HepG2 (cell line): Measurements from ENCODE around the gene PPP3CB. TPM values are rescaled to one million over a fixed set of nuclear protein-coding genes. Genes with fewer than 3 reads are reported as not detected.

Source experiments
- ELF1 ChIP-seq: sonication (generic); formaldehyde crosslinking; IDR thresholded peaks from 2 replicates; pipeline ENCODE4 v1.4.0; 2020; ENCODE audit warnings: missing genetic modification reagents
- EP300 ChIP-seq, 3 experiments: sonication (generic) in 1 of 3; formaldehyde crosslinking in 1 of 3; IDR thresholded peaks; 2 replicates each; pipeline versions ENCODE4 v1.5.1 to v1.6.1; 2011 to 2020; ENCODE audit warnings: low read depth in 2 of 3, low read length in 2 of 3, borderline replicate concordance in 1 of 3, improper control_type of control experiment in 1 of 3, mild to moderate bottlenecking in 1 of 3, missing genetic modification reagents in 1 of 3, moderate library complexity in 1 of 3
- NR2F2 ChIP-seq: IDR thresholded peaks from 2 replicates; pipeline ENCODE4 v1.6.1; 2012; ENCODE audit warnings: low read depth, inconsistent platforms, borderline replicate concordance
- TCF12 ChIP-seq, 2 experiments: fragments of 450-650 bp in 1 of 2; sonication (generic) in 1 of 2; formaldehyde crosslinking in 1 of 2; IDR thresholded peaks; 2 replicates each; pipeline versions ENCODE4 v1.6.1 to v1.8.0; 2017 to 2022; ENCODE audit warnings: antibody characterized with exemption in 1 of 2, mild to moderate bottlenecking in 1 of 2, missing genetic modification reagents in 1 of 2, moderate library complexity in 1 of 2
- ZBTB42 ChIP-seq: sonication (generic); formaldehyde crosslinking; IDR thresholded peaks from 2 replicates; pipeline ENCODE4 v1.5.0; 2020; ENCODE audit warnings: mild to moderate bottlenecking, missing genetic modification reagents
- ZFP36L1 ChIP-seq: sonication (generic); formaldehyde crosslinking; IDR thresholded peaks from 2 replicates; pipeline ENCODE4 v1.8.0; 2022; ENCODE audit warnings: mild to moderate bottlenecking, missing genetic modification reagents, moderate library complexity
- ZNF547 ChIP-seq: sonication (generic); formaldehyde crosslinking; IDR thresholded peaks from 2 replicates; pipeline ENCODE4 v1.5.1; 2020; ENCODE audit warnings: mild to moderate bottlenecking, missing genetic modification reagents
- polyA plus RNA-seq, 8 experiments: library from polyadenylated mRNA; depleted of rRNA in 3 of 8; stranded (reverse) in 7 of 8; unstranded in 1 of 8; fragments of >200 nt; fragmentation: Illumina TruSeq in 4 of 8; extraction: Trizol in 4 of 8; gene quantifications; 2 replicates each; pipeline versions ENCODE4 v1.2.1 to v1.2.3, GENCODE V29; 2011 to 2016; ENCODE audit warnings: low read depth in 4 of 8, missing spikeins in 1 of 8, mixed read lengths in 1 of 8; ENCODE audit not compliant: insufficient read depth in 1 of 8
- total RNA-seq, 5 experiments: library from RNA; depleted of rRNA; stranded (reverse); fragments of >200 nt; fragmentation: Illumina TruSeq; extraction: Trizol; gene quantifications; 2 replicates each; pipeline ENCODE4 v1.2.3, GENCODE V29; 2016; ENCODE audit warnings: low read depth in 1 of 5
- TF ChIP-seq, protein P1 (sequence below), 2 experiments: sonication (generic) in 1 of 2; formaldehyde crosslinking in 1 of 2; IDR thresholded peaks; 2 replicates each; pipeline versions ENCODE4 v1.4.0 to v1.6.1; 2016 to 2020; ENCODE audit warnings: borderline replicate concordance in 1 of 2, low read depth in 1 of 2, mild to moderate bottlenecking in 1 of 2, missing genetic modification reagents in 1 of 2
- TF ChIP-seq, protein P2 (sequence below): sonication (generic); formaldehyde crosslinking; IDR thresholded peaks from 2 replicates; pipeline ENCODE4 v1.8.1; 2023; ENCODE audit warnings: mild to moderate bottlenecking, inconsistent platforms, moderate library complexity, missing genetic modification reagents, borderline replicate concordance
- TF ChIP-seq, protein P3 (sequence below): sonication (generic); formaldehyde crosslinking; IDR thresholded peaks from 2 replicates; pipeline ENCODE4 v1.4.0; 2020; ENCODE audit warnings: mild to moderate bottlenecking, missing genetic modification reagents
- TF ChIP-seq, protein P4 (sequence below): sonication (generic); formaldehyde crosslinking; IDR thresholded peaks from 2 replicates; pipeline ENCODE4 v1.4.0; 2020; ENCODE audit warnings: mild to moderate bottlenecking, missing genetic modification reagents

PPP3CB gene
- total and polyA plus RNA-seq, 2 of the 13 experiments (the other 11 are each of a cell fraction or from before 2014, with no cell fraction given), result 8.7 to 11.4 TPM

DNA sequence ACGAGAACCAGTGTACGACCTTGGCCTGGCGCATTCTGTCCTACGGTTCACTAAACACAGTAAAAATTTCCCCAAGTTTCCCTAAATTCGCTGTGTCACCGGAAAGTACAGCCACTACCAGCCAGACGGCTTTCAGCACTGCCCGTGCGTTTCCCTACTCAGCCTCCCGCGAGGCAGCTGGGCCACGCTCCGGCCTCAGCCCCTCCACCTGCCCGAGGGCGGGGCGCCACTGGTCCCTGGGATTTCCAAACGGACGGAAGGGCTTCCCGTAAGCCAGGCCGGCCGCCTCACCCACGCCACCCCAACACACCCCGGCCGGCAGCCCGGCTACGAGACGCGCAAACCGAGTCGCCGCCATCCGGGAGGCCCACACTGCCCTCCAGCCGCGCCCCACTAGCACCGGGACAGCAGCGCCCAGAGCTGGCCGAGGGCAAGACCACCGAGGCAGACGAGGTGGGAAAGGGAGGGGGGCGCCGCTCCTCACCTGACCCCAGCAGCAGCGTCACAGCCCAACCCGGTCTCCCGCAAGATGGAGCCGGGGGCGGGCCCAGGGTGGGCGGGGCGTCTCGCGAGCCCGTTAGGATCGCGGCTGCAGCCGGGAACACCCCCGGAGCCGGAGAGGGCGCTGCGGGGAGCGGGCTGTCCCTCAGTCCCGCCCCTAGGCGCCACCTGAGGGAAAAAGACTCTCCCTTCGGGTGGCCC, 82.1 kb downstream of the PPP3CB start, which contains the start of gene ANXA7 (continued):
- TF ChIP-seq ZNF547 (CRISPR knock-in tag), result peak; percentile 92; the same call in 1 of the 2 replicates
- TF ChIP-seq, protein P1, sequence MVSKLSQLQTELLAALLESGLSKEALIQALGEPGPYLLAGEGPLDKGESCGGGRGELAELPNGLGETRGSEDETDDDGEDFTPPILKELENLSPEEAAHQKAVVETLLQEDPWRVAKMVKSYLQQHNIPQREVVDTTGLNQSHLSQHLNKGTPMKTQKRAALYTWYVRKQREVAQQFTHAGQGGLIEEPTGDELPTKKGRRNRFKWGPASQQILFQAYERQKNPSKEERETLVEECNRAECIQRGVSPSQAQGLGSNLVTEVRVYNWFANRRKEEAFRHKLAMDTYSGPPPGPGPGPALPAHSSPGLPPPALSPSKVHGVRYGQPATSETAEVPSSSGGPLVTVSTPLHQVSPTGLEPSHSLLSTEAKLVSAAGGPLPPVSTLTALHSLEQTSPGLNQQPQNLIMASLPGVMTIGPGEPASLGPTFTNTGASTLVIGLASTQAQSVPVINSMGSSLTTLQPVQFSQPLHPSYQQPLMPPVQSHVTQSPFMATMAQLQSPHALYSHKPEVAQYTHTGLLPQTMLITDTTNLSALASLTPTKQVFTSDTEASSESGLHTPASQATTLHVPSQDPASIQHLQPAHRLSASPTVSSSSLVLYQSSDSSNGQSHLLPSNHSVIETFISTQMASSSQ (IDR thresholded peaks at IDR 0.05; ENCODE audit: low read depth), result no peak
- TF ChIP-seq, protein P1 (CRISPR knock-in tag; IDR thresholded peaks at IDR 0.05; ENCODE audit: borderline replicate concordance), result peak; percentile 77
- TF ChIP-seq ELF1 (CRISPR knock-in tag), result peak; percentile 58
- no peak for TF ChIP-seq NR2F2
- TF ChIP-seq, protein P2, sequence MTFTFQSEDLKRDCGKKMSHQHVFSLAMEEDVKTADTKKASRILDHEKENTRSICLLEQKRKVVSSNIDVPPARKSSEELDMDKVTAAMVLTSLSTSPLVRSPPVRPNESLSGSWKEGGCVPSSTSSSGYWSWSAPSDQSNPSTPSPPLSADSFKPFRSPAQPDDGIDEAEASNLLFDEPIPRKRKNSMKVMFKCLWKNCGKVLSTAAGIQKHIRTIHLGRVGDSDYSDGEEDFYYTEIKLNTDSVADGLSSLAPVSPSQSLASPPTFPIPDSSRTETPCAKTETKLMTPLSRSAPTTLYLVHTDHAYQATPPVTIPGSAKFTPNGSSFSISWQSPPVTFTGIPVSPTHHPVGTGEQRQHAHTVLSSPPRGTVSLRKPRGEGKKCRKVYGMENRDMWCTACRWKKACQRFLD (CRISPR knock-in tag), result peak; percentile 73; the same call in 1 of the 2 replicates
- TF ChIP-seq EP300 (IDR thresholded peaks at IDR 0.05; ENCODE audit: low read depth in 2 of 2, low read length in 2 of 2), result no peak
- TF ChIP-seq EP300 (CRISPR knock-in tag; IDR thresholded peaks at IDR 0.05; ENCODE audit: borderline replicate concordance), result no peak; the same call in 1 of the 2 replicates
- TF ChIP-seq ZBTB42 (CRISPR knock-in tag), result no peak
- TF ChIP-seq, protein P3, sequence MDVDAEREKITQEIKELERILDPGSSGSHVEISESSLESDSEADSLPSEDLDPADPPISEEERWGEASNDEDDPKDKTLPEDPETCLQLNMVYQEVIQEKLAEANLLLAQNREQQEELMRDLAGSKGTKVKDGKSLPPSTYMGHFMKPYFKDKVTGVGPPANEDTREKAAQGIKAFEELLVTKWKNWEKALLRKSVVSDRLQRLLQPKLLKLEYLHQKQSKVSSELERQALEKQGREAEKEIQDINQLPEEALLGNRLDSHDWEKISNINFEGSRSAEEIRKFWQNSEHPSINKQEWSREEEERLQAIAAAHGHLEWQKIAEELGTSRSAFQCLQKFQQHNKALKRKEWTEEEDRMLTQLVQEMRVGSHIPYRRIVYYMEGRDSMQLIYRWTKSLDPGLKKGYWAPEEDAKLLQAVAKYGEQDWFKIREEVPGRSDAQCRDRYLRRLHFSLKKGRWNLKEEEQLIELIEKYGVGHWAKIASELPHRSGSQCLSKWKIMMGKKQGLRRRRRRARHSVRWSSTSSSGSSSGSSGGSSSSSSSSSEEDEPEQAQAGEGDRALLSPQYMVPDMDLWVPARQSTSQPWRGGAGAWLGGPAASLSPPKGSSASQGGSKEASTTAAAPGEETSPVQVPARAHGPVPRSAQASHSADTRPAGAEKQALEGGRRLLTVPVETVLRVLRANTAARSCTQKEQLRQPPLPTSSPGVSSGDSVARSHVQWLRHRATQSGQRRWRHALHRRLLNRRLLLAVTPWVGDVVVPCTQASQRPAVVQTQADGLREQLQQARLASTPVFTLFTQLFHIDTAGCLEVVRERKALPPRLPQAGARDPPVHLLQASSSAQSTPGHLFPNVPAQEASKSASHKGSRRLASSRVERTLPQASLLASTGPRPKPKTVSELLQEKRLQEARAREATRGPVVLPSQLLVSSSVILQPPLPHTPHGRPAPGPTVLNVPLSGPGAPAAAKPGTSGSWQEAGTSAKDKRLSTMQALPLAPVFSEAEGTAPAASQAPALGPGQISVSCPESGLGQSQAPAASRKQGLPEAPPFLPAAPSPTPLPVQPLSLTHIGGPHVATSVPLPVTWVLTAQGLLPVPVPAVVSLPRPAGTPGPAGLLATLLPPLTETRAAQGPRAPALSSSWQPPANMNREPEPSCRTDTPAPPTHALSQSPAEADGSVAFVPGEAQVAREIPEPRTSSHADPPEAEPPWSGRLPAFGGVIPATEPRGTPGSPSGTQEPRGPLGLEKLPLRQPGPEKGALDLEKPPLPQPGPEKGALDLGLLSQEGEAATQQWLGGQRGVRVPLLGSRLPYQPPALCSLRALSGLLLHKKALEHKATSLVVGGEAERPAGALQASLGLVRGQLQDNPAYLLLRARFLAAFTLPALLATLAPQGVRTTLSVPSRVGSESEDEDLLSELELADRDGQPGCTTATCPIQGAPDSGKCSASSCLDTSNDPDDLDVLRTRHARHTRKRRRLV (CRISPR knock-in tag), result peak; percentile 51; the same call in 1 of the 2 replicates
- TF ChIP-seq ZFP36L1, result peak; percentile 66; the same call in 1 of the 2 replicates
- TF ChIP-seq TCF12 (IDR thresholded peaks at IDR 0.05), result no peak
- peak; percentile 81 for TF ChIP-seq TCF12 (CRISPR knock-in tag; IDR thresholded peaks at IDR 0.05)
- TF ChIP-seq, protein P4, sequence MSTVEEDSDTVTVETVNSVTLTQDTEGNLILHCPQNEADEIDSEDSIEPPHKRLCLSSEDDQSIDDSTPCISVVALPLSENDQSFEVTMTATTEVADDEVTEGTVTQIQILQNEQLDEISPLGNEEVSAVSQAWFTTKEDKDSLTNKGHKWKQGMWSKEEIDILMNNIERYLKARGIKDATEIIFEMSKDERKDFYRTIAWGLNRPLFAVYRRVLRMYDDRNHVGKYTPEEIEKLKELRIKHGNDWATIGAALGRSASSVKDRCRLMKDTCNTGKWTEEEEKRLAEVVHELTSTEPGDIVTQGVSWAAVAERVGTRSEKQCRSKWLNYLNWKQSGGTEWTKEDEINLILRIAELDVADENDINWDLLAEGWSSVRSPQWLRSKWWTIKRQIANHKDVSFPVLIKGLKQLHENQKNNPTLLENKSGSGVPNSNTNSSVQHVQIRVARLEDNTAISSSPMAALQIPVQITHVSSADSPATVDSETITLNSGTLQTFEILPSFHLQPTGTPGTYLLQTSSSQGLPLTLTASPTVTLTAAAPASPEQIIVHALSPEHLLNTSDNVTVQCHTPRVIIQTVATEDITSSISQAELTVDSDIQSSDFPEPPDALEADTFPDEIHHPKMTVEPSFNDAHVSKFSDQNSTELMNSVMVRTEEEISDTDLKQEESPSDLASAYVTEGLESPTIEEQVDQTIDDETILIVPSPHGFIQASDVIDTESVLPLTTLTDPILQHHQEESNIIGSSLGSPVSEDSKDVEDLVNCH (CRISPR knock-in tag), result no peak
